ENCODE results near the gene MMP10.

- TF ChIP-seq POLR2A (IDR thresholded peaks at IDR 0.05) (no peak), POLR2AphosphoS5 (IDR thresholded peaks at IDR 0.05) (no peak)
- TF ChIP-seq, protein P1, sequence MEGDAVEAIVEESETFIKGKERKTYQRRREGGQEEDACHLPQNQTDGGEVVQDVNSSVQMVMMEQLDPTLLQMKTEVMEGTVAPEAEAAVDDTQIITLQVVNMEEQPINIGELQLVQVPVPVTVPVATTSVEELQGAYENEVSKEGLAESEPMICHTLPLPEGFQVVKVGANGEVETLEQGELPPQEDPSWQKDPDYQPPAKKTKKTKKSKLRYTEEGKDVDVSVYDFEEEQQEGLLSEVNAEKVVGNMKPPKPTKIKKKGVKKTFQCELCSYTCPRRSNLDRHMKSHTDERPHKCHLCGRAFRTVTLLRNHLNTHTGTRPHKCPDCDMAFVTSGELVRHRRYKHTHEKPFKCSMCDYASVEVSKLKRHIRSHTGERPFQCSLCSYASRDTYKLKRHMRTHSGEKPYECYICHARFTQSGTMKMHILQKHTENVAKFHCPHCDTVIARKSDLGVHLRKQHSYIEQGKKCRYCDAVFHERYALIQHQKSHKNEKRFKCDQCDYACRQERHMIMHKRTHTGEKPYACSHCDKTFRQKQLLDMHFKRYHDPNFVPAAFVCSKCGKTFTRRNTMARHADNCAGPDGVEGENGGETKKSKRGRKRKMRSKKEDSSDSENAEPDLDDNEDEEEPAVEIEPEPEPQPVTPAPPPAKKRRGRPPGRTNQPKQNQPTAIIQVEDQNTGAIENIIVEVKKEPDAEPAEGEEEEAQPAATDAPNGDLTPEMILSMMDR (IDR thresholded peaks at IDR 0.05), result no peak
These were observed 12.2 kb upstream of the MMP10 start for GRCh38 chr11:102792604-102793003.
